ENCODE measurements around the gene YBX3.

Gene YBX3

DNA sequence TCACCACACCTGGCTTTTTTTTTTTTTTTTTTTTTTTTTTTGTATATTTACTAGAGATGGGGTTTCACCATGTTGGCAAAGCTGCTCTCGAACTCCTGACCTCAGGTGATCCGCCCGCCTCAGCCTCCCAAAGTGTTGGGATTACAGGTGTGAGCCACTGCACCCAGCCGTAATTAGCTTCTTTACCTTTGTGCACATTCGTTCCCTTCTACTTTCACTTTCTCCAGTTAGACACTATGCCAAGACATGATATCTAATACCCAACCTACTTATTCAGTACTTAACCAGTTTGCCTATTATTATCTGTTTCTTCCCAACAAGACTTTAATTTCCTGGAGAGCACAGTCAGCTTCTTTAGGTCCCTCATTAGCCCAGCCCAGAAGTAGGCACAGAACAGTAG is 54.6 kb downstream of the YBX3 start:
- DNase-seq = no peak

- DNase-seq = no peak
Observed at GRCh38 chr12:10667581-10667980, 55.5 kb downstream of the YBX3 start.

- no peak for DNase-seq
Observed at GRCh38 chr12:10664499-10664898, 58.6 kb downstream of the YBX3 start.

DNA sequence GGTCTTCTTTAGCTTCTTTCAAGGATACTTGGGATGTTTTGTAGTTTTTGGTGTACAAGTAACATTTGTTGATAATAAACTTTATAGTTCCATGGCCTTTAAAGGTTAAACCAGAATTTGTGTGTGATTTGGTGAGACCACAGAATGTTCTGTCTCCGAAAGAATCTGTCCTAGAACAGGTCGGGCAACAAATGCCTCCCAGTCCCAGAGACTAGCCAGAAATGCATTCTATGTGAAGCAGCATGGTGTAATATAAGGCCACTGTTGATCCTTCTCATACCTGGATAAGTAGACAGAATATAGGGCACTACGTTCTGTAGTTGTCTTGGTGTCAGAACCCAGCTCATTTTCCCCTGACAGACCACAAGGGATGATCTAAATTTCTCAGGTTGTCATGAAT is 59.3 kb downstream of the YBX3 start:
- DNase-seq = no peak

GRCh38 chr12:10661338-10661737 is 61.8 kb downstream of the YBX3 start:
- no peak for DNase-seq

- no peak for DNase-seq
Observed at GRCh38 chr12:10654003-10654402, 69.1 kb downstream of the YBX3 start.

DNA sequence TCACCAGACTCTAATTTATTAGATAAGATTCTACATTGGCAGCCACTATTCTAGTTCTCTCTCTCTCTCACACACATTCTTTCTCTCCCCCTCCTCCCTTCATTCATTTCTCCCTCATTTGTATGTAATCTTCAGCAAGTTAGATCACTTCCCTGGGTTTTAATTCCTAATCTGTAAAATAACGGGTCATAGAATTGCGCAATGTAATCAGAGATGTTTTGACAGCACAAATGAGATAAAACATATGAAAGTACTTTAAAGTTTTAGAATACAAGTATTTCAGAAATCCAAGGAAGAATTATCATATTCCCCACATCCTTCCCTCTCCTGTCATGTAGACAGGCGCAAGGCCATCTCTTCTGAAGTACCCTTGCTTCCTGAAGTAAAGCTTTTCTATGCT is 70.9 kb downstream of the YBX3 start:
- DNase-seq = no peak
